Measurements from ENCODE around the gene DERA.
"Not testable (repeated sequence)": the region's sequence is repeated elsewhere in the genome, so short reads cannot be mapped to it uniquely, and the experiment has no call there.

DERA gene

GRCh38 chr12:16016748-16017147 lies 105.6 kb downstream of the DERA start:
- no peak for DNase-seq

DNA sequence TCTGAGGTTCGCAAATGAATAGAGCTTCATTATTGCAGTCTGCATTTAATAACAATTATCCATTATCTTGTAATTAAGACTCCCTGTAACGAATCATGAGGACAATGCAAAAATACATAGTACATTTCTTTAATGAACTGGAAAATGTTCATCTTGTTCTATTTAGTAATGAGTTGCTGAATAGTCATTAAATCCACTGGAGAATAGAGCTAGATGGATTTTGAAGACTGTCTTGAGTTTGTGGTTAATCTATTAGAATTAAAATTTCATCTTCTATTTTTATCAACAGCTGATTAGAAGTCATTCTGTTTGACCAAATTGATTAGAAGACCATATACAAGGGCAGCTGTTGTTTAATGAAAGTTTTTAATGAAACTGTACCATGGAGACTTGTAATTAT lies 107.2 kb downstream of the DERA start:
- DNase-seq = no peak

GRCh38 chr12:16019136-16019535 lies 108.0 kb downstream of the DERA start:
- no peak for DNase-seq

DNA sequence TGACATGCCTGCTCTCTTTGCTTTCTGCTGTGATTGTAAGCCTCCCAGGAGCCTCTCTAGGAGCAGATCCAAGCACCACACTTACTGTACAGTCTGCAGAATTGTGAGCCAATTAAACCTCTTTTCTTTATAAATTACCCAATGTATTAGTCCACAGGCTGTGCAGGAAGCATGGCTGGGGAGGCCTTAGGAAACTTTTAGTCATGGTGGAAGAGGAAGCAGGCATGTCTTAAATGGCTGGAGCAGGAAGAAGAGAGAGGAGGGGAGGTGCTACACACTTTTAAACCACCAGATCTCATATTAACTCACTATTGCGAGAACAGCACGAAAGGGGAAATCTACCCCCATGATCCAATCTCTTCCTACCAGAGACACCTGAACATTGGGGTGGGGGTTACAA lies 108.9 kb downstream of the DERA start:
- no peak for DNase-seq

- DNase-seq = no peak
Measured at GRCh38 chr12:16021026-16021425, 109.9 kb downstream of the DERA start.

DNA sequence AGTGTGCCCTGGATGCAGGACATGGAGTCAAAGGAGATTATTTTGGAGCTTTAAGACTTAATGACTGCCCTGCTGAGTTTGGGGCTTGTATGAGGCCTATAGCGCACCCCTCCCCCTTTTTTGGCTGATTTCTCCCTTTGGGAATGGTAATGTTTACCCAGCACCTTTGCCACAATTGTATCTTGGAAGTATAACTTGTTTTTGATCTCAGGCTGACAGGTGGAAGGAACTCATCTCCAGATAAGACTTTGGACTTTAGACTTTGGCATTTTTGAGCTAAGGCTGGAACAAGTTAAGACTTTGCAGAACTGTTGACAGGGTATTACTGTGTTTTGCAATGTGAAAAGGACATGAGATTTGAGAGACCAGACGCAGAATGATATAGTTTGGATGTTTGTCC lies 110.5 kb downstream of the DERA start:
- DNase-seq = no peak

- DNase-seq = no peak
Measured at GRCh38 chr12:16027002-16027401, 115.9 kb downstream of the DERA start.

GRCh38 chr12:16030744-16031143 lies 119.6 kb downstream of the DERA start:
- no peak for DNase-seq

DNA sequence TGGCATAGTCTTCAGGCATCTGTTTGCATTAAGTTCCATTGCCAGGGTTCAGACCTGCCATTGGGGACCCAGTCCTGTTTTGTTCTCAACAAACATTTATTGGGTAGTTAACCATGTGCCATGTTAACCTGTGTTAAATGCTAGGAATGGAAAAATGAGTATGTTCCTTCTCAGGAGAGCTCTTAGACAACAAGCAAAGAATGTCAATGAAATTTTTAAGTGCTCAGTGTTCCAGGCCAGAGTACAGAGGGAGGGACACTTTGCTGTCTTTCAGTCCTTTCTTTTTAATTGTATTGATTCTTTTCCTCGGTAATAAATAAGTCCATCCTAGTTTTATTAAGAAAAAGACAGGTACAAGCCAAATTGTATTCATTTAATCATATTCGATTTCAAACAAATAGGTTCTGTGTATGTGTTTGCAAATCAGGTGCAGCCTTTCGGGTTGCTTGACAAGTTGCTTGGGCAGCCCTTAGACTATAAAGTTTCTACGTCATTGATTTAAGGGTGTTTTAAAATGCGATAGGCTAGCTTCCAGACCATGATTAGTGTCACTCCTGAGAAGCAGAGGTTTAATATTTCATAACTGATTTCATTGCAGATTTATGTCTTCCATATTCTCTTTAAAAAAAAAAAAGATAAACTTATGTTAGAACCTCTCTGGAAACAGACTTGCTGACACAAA lies 123.1 kb downstream of the DERA start:
- DNase-seq = no peak

DNA sequence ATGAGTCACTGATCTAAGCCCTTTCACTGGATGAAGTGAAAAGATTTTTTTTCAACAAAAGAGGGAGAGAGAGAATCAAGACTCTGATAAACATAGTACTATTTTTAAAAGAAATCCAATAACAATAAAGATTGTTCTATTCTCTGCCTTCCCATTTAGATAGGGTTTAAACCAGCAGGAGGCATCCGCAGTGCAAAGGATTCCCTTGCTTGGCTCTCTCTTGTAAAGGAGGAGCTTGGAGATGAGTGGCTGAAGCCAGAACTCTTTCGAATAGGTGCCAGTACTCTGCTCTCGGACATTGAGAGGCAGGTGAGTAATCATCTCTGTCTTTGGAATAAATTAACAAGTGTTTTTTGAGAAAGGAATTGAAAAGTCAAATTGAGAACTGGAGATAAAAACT lies 124.9 kb downstream of the DERA start:
- DNase-seq = no peak

DNA sequence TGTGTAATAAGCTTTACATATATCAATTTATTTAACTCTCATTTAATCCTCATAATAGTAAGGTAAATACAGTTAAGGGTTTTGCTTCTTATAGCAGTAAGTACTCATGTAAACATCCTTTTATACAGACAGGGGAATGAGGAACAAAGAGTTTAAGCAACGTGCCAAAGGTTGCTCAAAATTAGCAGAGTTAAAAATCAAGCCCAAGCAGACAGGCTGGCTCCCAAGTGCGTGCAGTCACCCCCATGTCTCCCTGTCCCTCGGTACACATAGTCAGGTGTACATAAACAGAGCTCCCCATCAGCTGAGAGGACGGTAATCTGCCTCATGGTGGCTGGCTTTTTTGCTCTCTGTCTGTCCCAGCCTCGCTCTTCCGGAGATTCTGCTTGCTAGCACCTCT lies 126.4 kb downstream of the DERA start:
- DNase-seq = no peak

DNA sequence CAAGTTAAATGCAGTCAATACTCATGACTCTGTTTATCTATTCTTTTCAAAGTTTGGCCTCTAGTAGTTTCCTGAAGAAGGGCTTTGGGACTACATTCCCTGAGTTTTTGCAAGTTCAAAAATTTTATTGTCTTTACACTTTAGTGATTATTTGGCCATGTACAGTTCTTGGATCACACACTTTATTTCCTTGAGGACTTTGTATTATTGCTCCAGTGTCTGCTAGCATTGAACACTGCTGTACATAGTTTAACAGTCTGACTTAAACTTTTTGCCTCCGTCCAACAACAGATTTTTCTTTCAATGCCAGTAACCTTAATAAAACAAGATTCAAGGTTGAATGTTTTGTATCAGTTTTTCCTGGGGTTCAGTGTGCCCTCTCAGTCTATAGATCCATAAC lies 132.3 kb downstream of the DERA start:
- no peak for DNase-seq

GRCh38 chr12:16046266-16046665 lies 135.1 kb downstream of the DERA start:
- no peak for DNase-seq

GRCh38 chr12:16048511-16048910 lies 137.4 kb downstream of the DERA start:
- no peak for DNase-seq

GRCh38 chr12:16056910-16057309 lies 145.8 kb downstream of the DERA start:
- DNase-seq = no peak

DNA sequence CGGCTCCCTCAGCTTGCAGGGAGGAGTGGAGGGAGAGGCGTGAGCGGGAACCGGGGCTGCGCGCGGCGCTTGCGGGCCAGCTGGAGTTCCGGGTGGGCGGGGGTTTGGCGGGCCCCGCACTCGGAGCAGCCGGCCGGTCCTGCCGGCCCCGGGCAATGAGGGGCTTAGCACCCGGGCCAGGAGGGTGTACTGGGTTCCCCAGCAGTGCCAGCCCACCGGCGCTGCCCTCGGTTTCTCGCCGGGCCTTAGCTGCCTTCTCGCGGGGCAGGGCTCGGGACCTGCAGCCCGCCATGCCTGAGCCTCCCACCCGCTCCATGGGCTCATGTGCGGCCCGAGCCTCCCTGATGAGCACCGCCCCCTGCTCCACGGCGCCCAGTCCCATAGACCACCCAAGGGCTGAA lies 146.2 kb downstream of the DERA start:
- DNase-seq = not testable (repeated sequence)

DNA sequence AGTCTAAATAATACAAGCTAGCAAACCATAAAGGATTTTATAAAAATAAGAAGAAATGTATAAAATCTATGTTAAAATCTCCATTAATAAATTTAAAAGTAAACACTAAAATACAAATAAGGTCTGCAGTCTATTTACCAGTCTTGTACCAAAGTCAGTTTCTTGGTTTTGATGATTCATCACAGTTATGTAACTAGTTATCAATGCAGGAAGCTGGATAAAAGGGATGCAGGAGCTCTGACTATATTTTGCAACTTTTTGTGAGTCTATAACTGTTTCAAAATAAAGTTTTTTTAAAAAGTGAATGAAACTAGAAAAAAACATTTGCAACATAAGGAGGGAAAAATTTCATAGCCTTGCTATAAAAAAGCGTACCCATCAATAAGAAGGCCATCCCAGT lies 151.5 kb downstream of the DERA start:
- DNase-seq = no peak

DNA sequence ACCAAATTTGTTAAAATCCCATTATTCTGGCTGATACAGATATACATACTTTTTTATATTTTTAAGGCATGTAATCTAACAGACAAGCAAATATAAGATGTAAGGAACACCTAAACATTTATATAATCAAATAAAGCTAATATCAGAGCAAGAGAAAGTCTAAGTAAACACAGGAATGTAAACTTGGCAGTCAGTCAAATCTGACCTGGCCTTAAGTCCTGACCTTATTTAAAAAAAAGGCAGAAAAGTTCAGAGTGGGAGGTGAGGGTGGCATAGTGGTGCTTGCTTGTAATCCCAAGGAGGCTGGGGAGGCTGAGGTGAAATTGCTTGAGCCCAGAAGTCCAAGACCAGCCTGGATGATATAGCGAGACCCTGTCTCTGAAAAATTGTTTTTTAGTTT lies 152.6 kb downstream of the DERA start:
- DNase-seq = no peak

DNA sequence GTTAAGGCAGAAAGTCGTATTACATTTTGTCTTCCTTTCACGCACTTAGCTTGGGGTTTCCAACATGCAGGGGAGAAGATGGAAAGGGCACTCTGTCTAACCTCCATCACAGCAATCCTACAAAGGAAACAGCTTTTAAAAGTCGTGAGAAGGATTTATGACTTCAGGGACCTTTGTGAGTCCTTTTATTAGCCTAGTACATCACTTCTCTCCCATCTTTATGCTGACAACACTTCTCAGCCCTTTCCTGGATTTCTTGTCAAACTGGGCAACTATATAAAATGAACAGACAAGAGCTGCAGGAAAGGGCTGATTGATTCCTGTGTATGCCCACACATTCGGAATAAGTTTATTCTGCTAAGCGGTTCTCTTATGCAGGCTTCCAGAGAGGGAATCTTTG lies 159.0 kb downstream of the DERA start:
- no peak for DNase-seq

DNA sequence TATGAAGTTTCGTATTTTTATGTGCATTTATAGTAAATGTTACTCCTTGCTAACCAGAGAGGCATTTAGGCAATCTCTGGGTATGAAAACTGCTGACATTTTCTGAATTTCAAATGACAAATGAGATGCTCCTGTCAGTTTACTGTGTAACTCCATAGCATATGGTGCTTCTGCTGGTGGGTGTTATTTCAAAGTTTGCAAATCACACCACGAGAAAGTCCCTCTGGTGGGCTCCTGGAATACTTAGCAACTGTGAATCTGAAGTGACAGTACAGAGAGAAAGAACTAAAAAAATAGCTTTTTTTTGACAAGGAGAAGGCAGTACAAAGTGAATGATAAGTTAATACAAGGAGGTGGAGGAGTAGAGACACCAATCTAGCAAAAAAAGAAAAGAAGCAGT lies 161.5 kb downstream of the DERA start:
- no peak for DNase-seq

- no peak for DNase-seq
Measured at GRCh38 chr12:16074894-16075293, 163.8 kb downstream of the DERA start.

DNA sequence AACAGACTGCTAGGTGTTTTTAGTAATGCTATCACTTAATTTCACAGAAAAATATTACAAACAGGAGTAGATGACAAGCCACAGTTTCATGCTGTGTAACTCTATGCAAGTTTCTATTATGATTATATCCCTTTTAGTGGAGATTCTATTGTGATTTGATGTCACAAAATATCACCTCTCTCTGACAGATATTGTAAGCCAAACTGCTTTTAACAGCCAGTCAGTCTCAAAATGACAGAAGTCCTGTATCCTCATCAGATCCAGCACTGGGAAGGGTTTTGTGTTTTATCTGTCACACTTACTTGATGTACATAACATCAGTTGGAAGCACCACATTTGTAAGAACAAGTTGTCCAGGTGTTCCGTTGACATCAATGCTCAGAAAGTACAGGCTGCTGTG lies 164.8 kb downstream of the DERA start:
- DNase-seq = no peak

- DNase-seq = no peak
Measured at GRCh38 chr12:16076557-16076956, 165.4 kb downstream of the DERA start.

DNA sequence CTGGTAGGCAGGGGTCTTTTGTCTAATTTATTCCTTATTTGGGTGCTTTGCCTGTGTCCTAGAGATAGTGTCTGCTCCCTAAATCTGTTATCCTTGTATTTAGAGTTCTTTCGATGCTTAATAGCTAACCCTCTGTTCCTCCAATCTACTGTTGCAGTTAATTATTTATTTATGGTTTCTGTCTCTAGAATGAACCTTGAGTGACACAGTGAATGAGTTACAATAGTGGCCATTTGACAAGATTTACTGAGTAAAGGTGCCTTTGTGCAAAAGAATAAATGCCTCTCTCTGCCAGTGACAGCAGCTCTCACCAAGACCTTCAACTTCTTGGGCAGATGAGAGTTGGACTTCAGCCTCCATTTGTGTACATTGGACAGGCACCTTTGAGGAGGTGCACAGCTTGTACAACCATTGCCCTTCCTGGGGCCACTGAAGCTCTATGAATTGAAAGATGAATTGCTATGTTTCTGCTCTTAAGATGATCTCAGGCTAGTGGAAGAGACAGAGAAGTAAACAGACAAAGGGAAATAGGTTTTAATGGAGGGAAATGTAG lies 165.9 kb downstream of the DERA start:
- DNase-seq = no peak

DNA sequence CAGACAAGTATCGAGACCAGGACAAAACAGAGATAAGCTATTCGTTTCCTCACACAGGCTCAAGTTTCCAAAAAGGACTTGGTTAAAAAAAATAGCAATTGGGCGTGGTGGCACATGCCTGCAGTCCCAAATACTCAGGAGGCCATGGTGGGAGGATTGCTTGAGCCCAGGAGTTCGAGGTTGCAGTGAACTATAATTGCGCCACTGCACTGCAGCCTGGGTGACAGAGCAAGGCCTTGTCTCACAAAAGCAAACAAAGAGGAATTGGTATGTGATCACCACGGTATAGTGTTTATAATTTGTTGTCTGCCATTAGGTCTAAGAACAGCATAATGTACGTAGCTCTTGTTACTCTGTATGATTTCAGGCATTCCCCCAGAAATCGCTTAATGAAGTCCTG lies 175.3 kb downstream of the DERA start:
- no peak for DNase-seq
